KBM-7 (cell line): ENCODE data around the gene SDK1.

Experiments
- DNase-seq: peaks from one replicate; pipeline ENCODE4 v3.0.0-alpha.2; 2015
- in situ Hi-C: fragments of 300-500 bp; cut with MboI; formaldehyde crosslinking; loops from 2 replicates; pipeline ENCODE4 v1.14.3; 2020; ENCODE audit warnings: low sequenced_read_pairs, low pct_unique_long_range_greater_than_20kb, mixed read lengths

Gene SDK1

DNA sequence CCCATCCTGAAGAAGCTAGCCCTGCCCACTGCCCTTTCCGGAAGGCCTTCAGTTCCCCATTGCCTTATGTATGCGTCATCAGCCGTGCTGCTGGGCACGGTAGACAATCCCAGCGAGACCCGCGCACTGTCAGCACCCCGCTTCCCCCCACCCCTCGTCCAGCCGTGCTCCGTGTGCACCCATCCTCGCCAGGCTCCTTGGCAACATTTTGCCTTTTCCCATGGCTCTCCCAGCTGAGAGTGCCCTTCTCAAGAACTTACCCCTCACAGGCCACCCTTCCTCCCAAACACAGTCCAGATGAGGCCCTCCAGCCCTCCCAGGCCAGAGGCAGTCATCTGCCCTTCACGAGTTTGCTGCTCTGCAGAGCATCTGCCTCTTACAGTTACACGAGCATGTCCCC is 747.3 kb downstream of the SDK1 start:
- in situ Hi-C loops: no loop called here
- DNase-seq: no peak

DNA sequence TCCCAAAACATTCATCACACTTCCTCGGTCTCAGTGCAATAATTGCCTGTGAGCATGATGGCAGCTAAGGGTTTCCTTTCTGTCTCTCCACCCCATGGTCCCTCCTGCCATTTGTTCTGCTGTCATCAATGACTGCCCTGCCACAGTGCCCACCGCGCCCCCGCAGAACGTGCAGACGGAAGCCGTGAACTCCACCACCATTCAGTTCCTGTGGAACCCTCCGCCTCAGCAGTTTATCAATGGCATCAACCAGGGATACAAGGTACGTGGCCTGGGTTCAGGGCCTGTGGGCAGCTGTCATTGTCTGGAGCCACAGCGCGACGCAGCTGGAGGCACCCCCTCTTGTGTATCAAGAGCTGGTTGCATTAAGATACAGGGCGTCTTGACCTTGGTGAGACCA is 748.1 kb downstream of the SDK1 start:
- in situ Hi-C loops: no loop called here
- DNase-seq: no peak

DNA sequence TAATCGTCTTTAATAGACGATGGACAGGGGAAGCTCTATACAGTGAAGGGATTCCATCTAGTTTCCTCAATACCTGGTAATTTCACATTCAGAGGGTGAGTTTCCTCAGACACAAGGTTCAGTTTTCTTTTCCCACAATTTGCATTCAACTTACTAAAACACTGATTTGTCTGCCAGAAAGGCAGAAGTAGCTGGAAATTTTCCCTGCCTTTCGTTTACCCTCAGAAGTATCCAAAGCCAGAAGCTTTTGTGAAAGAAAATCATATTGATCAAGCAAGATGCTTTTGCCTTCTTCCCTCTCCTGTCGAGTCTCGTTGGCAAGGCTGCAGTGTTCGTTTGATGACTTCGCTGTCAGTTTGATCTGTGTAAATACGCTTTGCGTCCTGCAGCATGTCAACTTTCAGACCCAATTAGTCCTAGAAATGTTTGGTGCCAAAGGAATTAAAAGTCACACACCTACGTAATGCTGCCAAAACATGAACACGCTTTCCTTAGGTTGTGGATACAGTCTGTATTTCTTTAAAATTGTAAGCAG is 749.1 kb downstream of the SDK1 start:
- in situ Hi-C loops: no loop called here
- DNase-seq: no peak

DNA sequence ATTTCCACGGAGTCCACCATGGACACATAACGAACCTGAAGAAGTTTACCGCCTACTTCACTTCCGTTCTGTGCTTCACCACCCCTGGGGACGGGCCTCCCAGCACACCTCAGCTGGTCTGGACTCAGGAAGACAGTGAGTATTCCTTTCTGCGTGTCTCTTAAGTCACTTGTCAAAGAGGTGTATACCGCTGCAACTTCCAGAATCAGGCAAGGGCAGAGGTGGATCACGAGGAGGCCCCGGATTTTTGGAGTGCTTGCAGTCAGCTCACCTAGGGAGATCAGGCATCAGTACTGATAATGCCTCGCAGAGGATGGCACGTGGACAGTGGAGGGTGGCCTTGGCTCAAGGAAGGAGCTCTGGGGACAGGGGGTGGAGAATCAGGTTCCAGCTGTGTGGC is 750.6 kb downstream of the SDK1 start:
- in situ Hi-C loops: no loop called here
- DNase-seq: no peak

DNA sequence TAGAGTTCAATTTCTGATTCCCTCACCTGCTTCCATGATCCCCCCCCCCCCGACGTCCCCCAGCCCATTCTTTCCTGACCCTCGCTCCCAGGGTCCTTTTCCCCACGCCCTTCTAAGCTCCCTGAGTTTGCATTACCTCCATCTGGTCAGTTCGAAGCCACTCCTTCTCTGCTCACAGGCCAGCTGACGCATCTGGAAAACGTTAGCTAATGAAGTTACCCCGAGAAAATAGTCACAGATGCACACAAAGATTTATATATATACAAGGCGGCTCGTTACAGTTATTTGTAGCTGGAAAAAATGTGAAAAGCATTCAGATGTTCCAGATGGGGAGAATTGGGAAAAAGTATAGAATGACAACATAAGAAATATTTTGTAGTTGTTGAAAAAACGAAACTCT is 751.1 kb downstream of the SDK1 start:
- DNase-seq: no peak
- in situ Hi-C loops: no loop called here

GRCh38 chr7:4054158-4054557 is 753.1 kb downstream of the SDK1 start:
- in situ Hi-C loops: no loop called here
- no peak for DNase-seq

GRCh38 chr7:4056552-4057288 is 755.7 kb downstream of the SDK1 start:
- DNase-seq: no peak

GRCh38 chr7:4057289-4057616 is 756.2 kb downstream of the SDK1 start:
- DNase-seq: no peak
- in situ Hi-C loops: no loop called here

More at GRCh38 chr7:4056552-4057288, 755.7 kb downstream of the SDK1 start:
- in situ Hi-C loops: no loop called here

DNA sequence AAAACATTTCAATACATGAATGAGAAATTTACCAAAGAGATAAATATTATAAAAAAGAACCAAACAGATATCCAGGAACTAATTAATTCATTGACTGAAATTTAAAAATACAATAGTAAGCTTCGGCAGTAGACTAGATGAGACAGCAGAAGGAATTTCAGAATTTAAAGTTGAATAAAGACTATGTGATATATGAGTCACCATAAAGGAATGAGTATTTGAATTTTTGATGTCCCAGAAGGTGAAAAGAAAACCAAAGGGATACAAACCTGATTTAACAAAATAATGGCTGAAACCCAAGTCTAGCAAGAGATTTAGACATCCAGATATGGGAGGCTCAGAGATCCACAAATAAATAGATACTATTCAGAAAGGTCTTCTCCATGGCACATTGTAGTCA is 757.1 kb downstream of the SDK1 start:
- DNase-seq: no peak
- in situ Hi-C loops: no loop called here

DNA sequence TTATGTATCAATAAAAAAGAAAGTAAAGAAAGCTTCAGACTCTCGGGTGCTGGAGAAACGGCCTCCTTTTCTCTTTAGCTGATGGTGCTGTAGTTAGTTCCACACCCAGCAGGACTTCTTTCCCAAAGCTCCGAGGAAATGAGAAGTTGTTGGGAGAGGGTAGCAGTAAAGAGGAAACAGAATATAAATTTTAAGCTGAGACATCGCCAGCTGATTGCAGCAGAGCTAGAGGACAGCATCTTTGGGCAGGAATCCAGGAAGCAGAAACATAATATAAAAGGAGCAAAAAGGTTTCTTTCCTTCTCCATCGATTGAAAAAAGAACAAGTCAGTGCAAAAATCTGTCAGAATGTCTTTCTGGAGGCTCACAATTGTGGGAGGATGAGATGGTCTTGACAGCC is 764.1 kb downstream of the SDK1 start:
- no peak for DNase-seq
- in situ Hi-C loops: no loop called here

GRCh38 chr7:4066206-4066605 is 765.2 kb downstream of the SDK1 start:
- no peak for DNase-seq
- in situ Hi-C loops: no loop called here

DNA sequence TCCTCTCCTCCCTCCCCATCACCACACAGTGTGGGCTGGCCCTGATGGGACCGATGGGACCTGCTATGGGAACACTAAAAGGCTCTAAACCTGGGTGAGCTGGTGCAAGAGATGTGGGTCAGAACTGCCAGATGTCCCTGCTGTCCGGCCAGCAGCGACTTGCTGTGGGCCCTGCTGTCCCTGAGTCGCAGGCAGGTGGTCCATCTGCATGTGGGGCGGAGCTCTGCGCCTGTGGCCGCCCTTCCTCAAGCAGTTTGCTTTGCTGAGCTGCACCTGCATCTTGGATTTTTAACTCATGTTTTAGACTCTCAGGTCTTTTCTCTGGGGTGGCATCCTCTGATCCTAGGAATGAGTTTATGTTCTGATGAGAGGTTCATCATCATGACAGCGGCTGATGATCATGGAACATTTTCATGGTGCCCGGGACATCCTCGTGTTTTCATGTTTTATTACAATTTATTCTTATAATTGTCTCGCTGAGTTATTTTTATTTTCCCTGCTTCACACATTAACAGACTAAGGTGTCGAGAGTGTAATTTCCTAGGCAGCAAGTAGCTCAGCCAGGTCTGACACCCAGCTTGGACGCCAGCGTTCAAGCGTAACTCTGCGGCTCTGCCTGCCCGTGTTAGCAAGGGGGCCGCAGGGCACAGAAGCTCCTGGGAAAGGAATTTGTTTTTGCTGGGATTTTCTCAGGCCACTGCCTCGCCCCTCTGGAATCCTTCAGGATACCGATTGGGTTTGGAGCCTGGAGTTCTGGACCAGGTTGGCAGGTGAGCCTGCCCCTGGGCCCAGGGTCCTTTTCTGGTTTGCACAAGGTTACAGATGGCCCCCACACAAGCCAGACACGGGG is 765.8 kb downstream of the SDK1 start:
- DNase-seq: no peak
- in situ Hi-C loops: no loop called here

- no peak for DNase-seq
- in situ Hi-C loops: no loop called here
These were observed 766.4 kb downstream of the SDK1 start for GRCh38 chr7:4067476-4067760.

DNA sequence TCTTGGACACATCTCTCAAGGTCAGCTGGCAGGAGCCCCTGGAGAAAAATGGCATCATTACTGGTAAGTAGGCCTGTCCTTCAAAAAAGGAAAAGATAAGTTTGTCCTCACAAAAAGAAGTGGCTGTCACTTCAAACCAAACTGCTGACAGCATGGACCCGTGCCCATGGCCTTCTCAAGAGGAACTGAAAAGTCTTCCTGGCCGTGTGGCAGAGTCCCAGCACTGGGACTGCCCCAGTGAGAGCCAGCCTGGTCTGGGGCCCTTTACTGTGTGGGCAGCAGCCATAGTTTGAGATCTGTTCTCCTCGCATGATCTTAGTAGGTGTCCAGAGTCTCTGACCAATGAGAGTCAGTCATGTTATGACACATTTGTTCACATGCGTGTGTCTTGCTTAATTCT is 766.8 kb downstream of the SDK1 start:
- in situ Hi-C loops: no loop called here
- no peak for DNase-seq

DNA sequence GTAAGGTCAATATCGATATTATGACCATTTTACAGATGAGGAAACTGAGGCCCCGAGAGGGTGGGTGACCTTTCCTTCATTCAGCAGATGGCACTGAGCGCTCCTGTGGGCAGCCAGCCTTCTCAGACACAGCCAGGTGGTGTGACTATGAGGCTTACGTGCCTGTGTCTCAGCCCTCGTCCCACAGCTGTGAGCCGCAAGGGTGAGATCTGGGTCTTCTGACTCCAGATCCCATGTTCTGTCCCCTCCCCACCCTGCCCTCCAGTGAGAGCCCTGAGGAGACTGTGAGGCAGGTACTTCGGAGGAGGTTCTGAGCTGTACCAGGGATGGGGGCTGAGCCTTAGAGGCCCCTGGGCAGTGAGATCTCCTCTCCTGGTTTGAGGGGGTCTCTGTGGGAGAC is 767.2 kb downstream of the SDK1 start:
- no peak for DNase-seq
- in situ Hi-C loops: no loop called here

DNA sequence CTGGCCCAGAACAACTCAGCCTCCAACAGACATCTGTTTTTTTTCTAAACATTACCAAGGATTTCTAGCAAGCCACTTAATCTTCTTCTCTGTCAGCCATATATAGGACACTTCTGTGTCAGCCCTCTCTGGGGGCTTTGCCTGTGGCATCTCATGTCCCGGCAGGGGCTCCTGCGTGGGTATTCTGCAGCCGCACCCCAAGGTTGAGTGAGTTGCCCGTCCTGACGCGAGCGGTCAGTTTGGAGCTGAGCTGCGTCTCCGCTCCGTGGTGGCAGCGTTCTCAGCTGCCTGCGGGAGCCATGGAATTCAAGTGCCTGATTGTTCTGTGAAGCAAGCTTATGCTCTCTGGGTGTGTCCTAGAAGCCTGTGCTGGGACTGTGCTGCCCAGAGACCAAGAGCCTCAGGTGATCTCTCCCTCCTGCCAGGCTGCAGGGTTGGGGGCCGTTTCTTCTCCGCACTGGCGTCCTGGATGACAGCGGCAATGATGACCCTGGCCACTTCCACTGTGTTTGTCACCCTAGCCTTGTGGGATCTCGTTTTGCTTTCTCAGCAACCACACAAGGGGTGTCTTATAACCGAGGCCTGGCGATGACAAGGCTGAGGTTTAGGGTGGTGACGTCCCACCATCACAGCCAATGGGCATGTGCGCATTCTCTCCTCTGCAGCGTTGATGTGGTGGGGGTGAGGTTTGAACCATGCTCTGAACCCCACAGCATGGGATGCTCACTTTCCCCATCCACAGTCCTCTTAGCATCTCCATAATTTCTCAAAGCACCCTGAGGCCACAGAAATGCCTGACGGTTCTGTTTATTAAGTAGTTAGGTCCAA is 768.4 kb downstream of the SDK1 start:
- in situ Hi-C loops: no loop called here
- no peak for DNase-seq

- DNase-seq: no peak
- in situ Hi-C loops: no loop called here
These were observed 769.2 kb downstream of the SDK1 start for GRCh38 chr7:4070214-4070613.

DNA sequence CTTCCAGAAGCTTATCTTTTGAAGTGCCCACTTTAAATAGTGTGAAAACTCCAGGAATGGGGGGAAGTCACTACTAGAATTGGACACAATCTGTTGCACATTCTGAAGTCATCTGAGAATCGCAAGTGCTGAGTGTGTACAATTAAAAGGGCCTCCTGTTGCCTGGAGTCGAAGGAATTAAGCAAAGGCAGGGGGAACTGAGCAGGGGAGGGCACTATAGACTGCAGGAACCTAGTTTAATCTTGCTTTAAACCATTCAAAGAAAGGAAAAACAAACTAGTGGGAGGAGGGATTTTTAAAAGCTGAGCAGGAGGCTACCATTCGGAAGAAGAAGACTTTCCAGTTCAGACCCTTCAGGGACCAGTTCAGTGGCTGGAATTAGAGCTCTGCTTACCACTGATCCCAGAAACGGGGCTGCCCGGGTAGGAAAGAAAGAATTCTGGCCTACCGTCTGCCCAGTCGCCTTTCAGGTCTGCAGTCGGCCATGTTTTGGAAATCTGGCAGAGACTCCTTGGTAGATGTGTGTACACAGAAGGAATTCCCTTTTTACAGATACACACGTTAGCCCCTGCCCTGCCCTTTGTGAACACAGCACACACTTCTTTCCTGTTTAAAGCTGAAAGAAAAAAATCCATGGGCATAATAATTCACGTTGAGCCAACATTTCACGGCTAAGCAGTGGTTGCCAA is 770.5 kb downstream of the SDK1 start:
- no peak for DNase-seq
- in situ Hi-C loops: no loop called here

DNA sequence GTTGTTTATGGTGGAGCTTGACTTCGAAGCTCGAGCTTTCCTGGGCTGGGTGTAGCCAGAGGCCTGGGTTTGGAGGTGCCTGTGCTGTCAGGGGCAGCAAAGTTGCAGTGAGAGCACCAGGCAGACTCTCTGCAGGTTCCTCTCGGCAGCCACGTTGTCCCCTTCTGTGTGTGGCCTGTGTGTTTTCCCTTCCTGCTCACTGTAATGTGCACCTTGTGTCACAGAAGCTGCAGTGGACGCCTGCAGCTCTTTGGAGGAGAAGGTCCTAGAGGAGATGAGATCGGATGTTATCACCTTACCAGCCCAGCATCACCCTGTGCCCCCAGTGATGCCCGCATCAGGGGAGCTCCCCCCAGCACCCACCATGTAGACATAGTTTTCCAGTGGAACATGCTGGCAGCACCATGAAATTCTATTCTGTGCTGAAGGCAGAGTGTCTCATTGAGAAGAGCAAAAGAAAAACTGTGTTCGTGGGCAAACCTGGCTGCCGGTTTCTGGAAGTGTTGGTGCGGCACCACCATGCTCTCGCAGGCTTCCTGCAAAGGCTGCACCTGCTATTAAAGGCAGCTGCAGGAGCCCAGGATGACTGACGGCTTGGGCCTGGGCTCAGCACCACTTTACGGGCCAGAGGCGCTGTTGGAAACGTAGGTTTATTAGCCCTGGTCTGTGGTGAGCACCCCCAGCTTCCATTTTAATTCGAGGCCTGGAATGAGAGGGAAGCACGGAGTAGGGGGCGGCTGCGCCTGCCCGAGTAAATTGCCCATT is 771.3 kb downstream of the SDK1 start:
- DNase-seq: no peak
- in situ Hi-C loops: no loop called here
